ENCODE data around the gene CXXC1.
"Not testable (repeated sequence)": the region's sequence is repeated elsewhere in the genome, so short reads cannot be mapped to it uniquely, and the experiment has no call there.

The CXXC1 gene

GRCh38 chr18:50262977-50263376 lies 24.5 kb downstream of the CXXC1 start:
- Histone ChIP-seq H3K27me3 (ENCODE audit: control insufficient read depth, insufficient read depth, low read length) (no peaks in the 10 kb centered on the region), H3K9ac (no peak overlapping the region), H3K79me2 (no peaks in the 10 kb centered on the region), H3K4me1 (peaks cover 15% of the 10 kb centered on the region), H2AFZ (no peak overlapping the region), H3K9me3 (ENCODE audit: control insufficient read depth, low read length) (no peaks in the 10 kb centered on the region), H3K4me3 (ENCODE audit: low read depth, low read length) (no peak overlapping the region), H3K27ac (no peak overlapping the region), H3K4me2 (ENCODE audit: low read length) (no peak overlapping the region), H3K36me3 (ENCODE audit: control insufficient read depth, insufficient read depth, low read length) (no peaks in the 10 kb centered on the region)
- TF ChIP-seq CTCF (IDR thresholded peaks at IDR 0.05), result no peak

GRCh38 chr18:50250935-50251334 lies 36.6 kb downstream of the CXXC1 start:
- Histone ChIP-seq H3K79me2 (no peaks in the 10 kb centered on the region), H2AFZ (no peak overlapping the region), H3K4me2 (ENCODE audit: low read length) (no peak overlapping the region), H3K27ac (no peak overlapping the region), H3K36me3 (ENCODE audit: control insufficient read depth, insufficient read depth, low read length) (no peaks in the 10 kb centered on the region), H3K27me3 (ENCODE audit: control insufficient read depth, insufficient read depth, low read length) (no peaks in the 10 kb centered on the region), H3K9ac (no peak overlapping the region), H3K4me1 (peaks cover 2% of the 10 kb centered on the region), H3K4me3 (ENCODE audit: low read depth, low read length) (no peak overlapping the region), H3K9me3 (ENCODE audit: control insufficient read depth, low read length) (no peaks in the 10 kb centered on the region)
- TF ChIP-seq CTCF (IDR thresholded peaks at IDR 0.05), result no peak

- Histone ChIP-seq H2AFZ (no peak overlapping the region), H3K27ac (no peak overlapping the region)
Observed at GRCh38 chr18:50249576-50249975, 37.9 kb downstream of the CXXC1 start.

GRCh38 chr18:50247561-50247960 lies 39.9 kb downstream of the CXXC1 start:
- H3K79me2 ChIP-seq, result no peaks in the 10 kb centered on the region
- no peaks in the 10 kb centered on the region for H3K27me3 ChIP-seq (ENCODE audit: control insufficient read depth, insufficient read depth, low read length)
- no peak for TF ChIP-seq CTCF (IDR thresholded peaks at IDR 0.05)
- H3K36me3 ChIP-seq (ENCODE audit: control insufficient read depth, insufficient read depth, low read length), result no peaks in the 10 kb centered on the region
- no peak overlapping the region for H3K4me2 ChIP-seq (ENCODE audit: low read length)
- no peak overlapping the region for H2AFZ ChIP-seq
- no peaks in the 10 kb centered on the region for H3K9me3 ChIP-seq (ENCODE audit: control insufficient read depth, low read length)
- peaks cover 2% of the 10 kb centered on the region for H3K4me1 ChIP-seq
- no peak overlapping the region for H3K27ac ChIP-seq
- no peak overlapping the region for H3K4me3 ChIP-seq (ENCODE audit: low read depth, low read length)
- H3K9ac ChIP-seq, result no peak overlapping the region

More at GRCh38 chr18:50249576-50249975, 37.9 kb downstream of the CXXC1 start:
- Histone ChIP-seq H3K9ac (no peak overlapping the region), H3K27me3 (ENCODE audit: control insufficient read depth, insufficient read depth, low read length) (no peaks in the 10 kb centered on the region), H3K4me1 (peaks cover 2% of the 10 kb centered on the region), H3K4me2 (ENCODE audit: low read length) (no peak overlapping the region), H3K79me2 (no peaks in the 10 kb centered on the region), H3K36me3 (ENCODE audit: control insufficient read depth, insufficient read depth, low read length) (no peaks in the 10 kb centered on the region), H3K9me3 (ENCODE audit: control insufficient read depth, low read length) (no peaks in the 10 kb centered on the region), H3K4me3 (ENCODE audit: low read depth, low read length) (no peak overlapping the region)
- no peak for TF ChIP-seq CTCF (IDR thresholded peaks at IDR 0.05)

- not testable (repeated sequence) for H3K4me3 ChIP-seq (ENCODE audit: low read depth, low read length); H3K4me1 ChIP-seq; H3K27me3 ChIP-seq (ENCODE audit: control insufficient read depth, insufficient read depth, low read length); H2AFZ ChIP-seq; H3K79me2 ChIP-seq; H3K36me3 ChIP-seq (ENCODE audit: control insufficient read depth, insufficient read depth, low read length); H3K9me3 ChIP-seq (ENCODE audit: control insufficient read depth, low read length); H3K9ac ChIP-seq; H3K27ac ChIP-seq; H3K4me2 ChIP-seq (ENCODE audit: low read length)
Observed at GRCh38 chr18:50241768-50242167, 45.7 kb downstream of the CXXC1 start.

Data from parathyroid adenoma (tissue), 2 donors.